Neural crest cell (in vitro differentiated cells): ENCODE measurements around the gene PIK3R2. TPM values are rescaled to one million over a fixed set of nuclear protein-coding genes. Genes with fewer than 3 reads are reported as not detected.
A peak's percentile ranks its signal among the peaks of the same experiment; 100 is the strongest.

Experiments used
- DNase-seq: peaks from one replicate; pipeline ENCODE4 v3.0.0; 2021; ENCODE audit warnings: low read depth, mixed read lengths, low spot score
- H3K27ac Mint-ChIP-seq: one replicate; pipeline ENCODE4 v1.8.0; 2021; ENCODE audit warnings: mild to moderate bottlenecking, mixed read lengths; ENCODE audit not compliant: unreplicated experiment
- H3K27me3 Mint-ChIP-seq: 2 replicates; pipeline ENCODE4 v1.8.0; 2021; ENCODE audit warnings: low read depth, mild to moderate bottlenecking, mixed read lengths
- H3K36me3 Mint-ChIP-seq: 2 replicates; pipeline ENCODE4 v1.8.0; 2021; ENCODE audit warnings: low read depth, mild to moderate bottlenecking, mixed read lengths
- H3K4me1 Mint-ChIP-seq: 2 replicates; pipeline ENCODE4 v1.8.0; 2021; ENCODE audit warnings: mixed read lengths
- H3K4me3 Mint-ChIP-seq: one replicate; pipeline ENCODE4 v1.8.0; 2021; ENCODE audit warnings: mild to moderate bottlenecking, mixed read lengths
- H3K9me3 Mint-ChIP-seq: 2 replicates; pipeline ENCODE4 v1.8.0; 2021; ENCODE audit warnings: mixed read lengths
- CTCF ChIP-seq: fragments of 200-600 bp; sonication (generic); conservative IDR thresholded peaks from 2 replicates; pipeline ENCODE4 v1.5.0; 2021; ENCODE audit warnings: antibody characterized with exemption, mild to moderate bottlenecking
- total RNA-seq: library from RNA; stranded (reverse); gene quantifications from 2 replicates; pipeline ENCODE4 v1.2.1, GENCODE V29; 2021

Gene PIK3R2
- total RNA-seq, 1 donor from 2014 or later: 72.5 TPM

GRCh38 chr19:18167011-18167410, 14.0 kb downstream of the PIK3R2 start:
- no peaks in the 10 kb centered on the region for H3K27me3 Mint-ChIP-seq

GRCh38 chr19:18167975-18168645, 15.1 kb downstream of the PIK3R2 start:
- peak; percentile 76 for TF ChIP-seq CTCF
- Mint-ChIP-seq H3K9me3 (no peaks in the 10 kb centered on the region), H3K36me3 (peaks cover 10% of the 10 kb centered on the region), H3K4me1 (no peaks in the 10 kb centered on the region), H3K4me3 (peak overlapping the region; percentile 41), H3K27me3 (peaks cover 5% of the 10 kb centered on the region), H3K27ac (no peak overlapping the region)
- peak; percentile 61 for DNase-seq

More at GRCh38 chr19:18167011-18167410, 14.0 kb downstream of the PIK3R2 start:
- no peak overlapping the region for H3K4me3 Mint-ChIP-seq
- no peak overlapping the region for H3K27ac Mint-ChIP-seq
- no peaks in the 10 kb centered on the region for H3K9me3 Mint-ChIP-seq
- H3K4me1 Mint-ChIP-seq: no peaks in the 10 kb centered on the region
- TF ChIP-seq CTCF: no peak
- peaks cover 10% of the 10 kb centered on the region for H3K36me3 Mint-ChIP-seq
- no peak for DNase-seq

- H3K9me3 Mint-ChIP-seq: no peaks in the 10 kb centered on the region
- H3K27ac Mint-ChIP-seq: no peak overlapping the region
- peaks cover 12% of the 10 kb centered on the region for H3K27me3 Mint-ChIP-seq
- peaks cover 1% of the 10 kb centered on the region for H3K4me1 Mint-ChIP-seq
- no peak overlapping the region for H3K4me3 Mint-ChIP-seq
- H3K36me3 Mint-ChIP-seq: peaks cover 8% of the 10 kb centered on the region
- DNase-seq: no peak
- TF ChIP-seq CTCF: no peak
Observed at GRCh38 chr19:18168673-18169381, 15.9 kb downstream of the PIK3R2 start.

GRCh38 chr19:18170714-18171255, 17.8 kb downstream of the PIK3R2 start:
- H3K4me1 Mint-ChIP-seq: peaks cover 7% of the 10 kb centered on the region
- H3K27me3 Mint-ChIP-seq: peaks cover 30% of the 10 kb centered on the region
- H3K27ac Mint-ChIP-seq: no peak overlapping the region
- no peak for TF ChIP-seq CTCF
- H3K4me3 Mint-ChIP-seq: no peak overlapping the region
- no peak for DNase-seq
- no peaks in the 10 kb centered on the region for H3K9me3 Mint-ChIP-seq
- H3K36me3 Mint-ChIP-seq: peaks cover 8% of the 10 kb centered on the region

- peaks cover 7% of the 10 kb centered on the region for H3K4me1 Mint-ChIP-seq
- peaks cover 37% of the 10 kb centered on the region for H3K27me3 Mint-ChIP-seq
- H3K9me3 Mint-ChIP-seq: no peaks in the 10 kb centered on the region
- TF ChIP-seq CTCF: no peak
- no peak overlapping the region for H3K4me3 Mint-ChIP-seq
- H3K36me3 Mint-ChIP-seq: peaks cover 8% of the 10 kb centered on the region
- DNase-seq: no peak
- H3K27ac Mint-ChIP-seq: no peak overlapping the region
Observed at GRCh38 chr19:18171605-18172327, 18.8 kb downstream of the PIK3R2 start.
